CD14-positive monocyte (primary cell): ENCODE results near the gene KLF2. TPM values are rescaled to one million over a fixed set of nuclear protein-coding genes. Genes with fewer than 3 reads are reported as not detected.

ENCODE experiments used
- DNase-seq, 3 donors: peaks; one replicate each; pipeline ENCODE4 v3.0.0-alpha.2; 2011 to 2022
- H2AFZ ChIP-seq: 2 replicates; pipeline ENCODE4 v1.6.0; 2012; ENCODE audit warnings: mild to moderate bottlenecking, low read depth, low read length, inconsistent platforms; ENCODE audit not compliant: insufficient read depth, poor library complexity, severe bottlenecking
- H3K27ac ChIP-seq, 2 donors: 1 replicate in 1 of 2; 2 replicates in 1 of 2; pipeline ENCODE4 v1.5.1; 2012 to 2013; ENCODE audit warnings: low read length in 2 of 2, control low read depth in 1 of 2, inconsistent platforms in 1 of 2, low read depth in 1 of 2, mild to moderate bottlenecking in 1 of 2
- H3K27me3 ChIP-seq, 2 donors: one replicate each; pipeline versions ENCODE4 v1.6.0 to v1.6.1; 2011 to 2013; ENCODE audit warnings: low read length in 2 of 2; ENCODE audit not compliant: control insufficient read depth in 2 of 2, insufficient read depth in 2 of 2
- H3K36me3 ChIP-seq, 2 donors: replicated peaks in 1 of 2; 1 replicate in 1 of 2; 2 replicates in 1 of 2; pipeline versions ENCODE4 v1.5.1 to v1.6.1; 2012 to 2013; ENCODE audit warnings: low read length in 2 of 2, control low read depth in 1 of 2, inconsistent platforms in 1 of 2, mild to moderate bottlenecking in 1 of 2; ENCODE audit not compliant: insufficient read depth in 2 of 2, control insufficient read depth in 1 of 2
- H3K4me1 ChIP-seq, 2 donors: 1 replicate in 1 of 2; 2 replicates in 1 of 2; pipeline versions ENCODE4 v1.5.1 to v1.6.1; 2012 to 2013; ENCODE audit warnings: low read length in 2 of 2, control low read depth in 1 of 2, inconsistent platforms in 1 of 2, mild to moderate bottlenecking in 1 of 2, moderate library complexity in 1 of 2; ENCODE audit not compliant: insufficient read depth in 2 of 2, control insufficient read depth in 1 of 2
- H3K4me2 ChIP-seq: replicated peaks from 2 replicates; pipeline ENCODE3; 2012; ENCODE audit warnings: low read length, moderate library complexity, mild to moderate bottlenecking; ENCODE audit not compliant: poor library complexity, severe bottlenecking; ENCODE audit errors: extremely low read depth
- H3K4me3 ChIP-seq, 3 experiments: fragments of 200-600 bp in 1 of 3; sonication (generic) in 1 of 3; replicated peaks in 1 of 3; 1 replicate in 2 of 3; 2 replicates in 1 of 3; pipeline ENCODE4 v1.5.1; 2011 to 2013; ENCODE audit warnings: low read length in 3 of 3, mild to moderate bottlenecking in 3 of 3, control low read depth in 2 of 3, low read depth in 2 of 3, inconsistent platforms in 1 of 3, moderate library complexity in 1 of 3
- H3K79me2 ChIP-seq: 2 replicates; pipeline ENCODE4 v1.6.0; 2012; ENCODE audit warnings: mild to moderate bottlenecking, control low read depth, inconsistent platforms, low read length, moderate library complexity; ENCODE audit not compliant: insufficient read depth
- H3K9ac ChIP-seq: 2 replicates; pipeline ENCODE4 v1.6.0; 2017; ENCODE audit warnings: low read length, mild to moderate bottlenecking; ENCODE audit not compliant: insufficient read depth, poor library complexity, severe bottlenecking
- H3K9me3 ChIP-seq, 2 donors: replicated peaks in 1 of 2; 1 replicate in 1 of 2; 2 replicates in 1 of 2; pipeline versions ENCODE4 v1.5.1 to v1.6.1; 2012 to 2013; ENCODE audit warnings: low read length in 2 of 2, control low read depth in 1 of 2; ENCODE audit not compliant: control insufficient read depth in 1 of 2, insufficient read depth in 1 of 2
- H4K20me1 ChIP-seq: 2 replicates; pipeline ENCODE4 v1.6.0; 2012; ENCODE audit warnings: mild to moderate bottlenecking, low read length, control low read depth, moderate library complexity; ENCODE audit not compliant: insufficient read depth
- H3K27ac Mint-ChIP-seq, 7 donors: one replicate each; pipeline ENCODE4 v1.8.0; 2020; ENCODE audit warnings: mild to moderate bottlenecking in 7 of 7, mixed read lengths in 7 of 7, moderate library complexity in 6 of 7, inconsistent platforms in 2 of 7
- H3K27me3 Mint-ChIP-seq, 3 donors: one replicate each; pipeline ENCODE4 v1.8.0; 2021 to 2022; ENCODE audit warnings: low read depth in 3 of 3, mild to moderate bottlenecking in 3 of 3, mixed read lengths in 3 of 3, moderate library complexity in 3 of 3, inconsistent platforms in 1 of 3
- H3K36me3 Mint-ChIP-seq, 2 donors: one replicate each; pipeline ENCODE4 v1.8.0; 2020; ENCODE audit warnings: mixed read lengths in 2 of 2, inconsistent platforms in 1 of 2, mild to moderate bottlenecking in 1 of 2
- H3K4me1 Mint-ChIP-seq: one replicate; pipeline ENCODE4 v1.8.0; 2020; ENCODE audit warnings: mild to moderate bottlenecking, mixed read lengths
- H3K4me3 Mint-ChIP-seq, 2 donors: one replicate each; pipeline ENCODE4 v1.8.0; 2020; ENCODE audit warnings: mild to moderate bottlenecking in 2 of 2, mixed read lengths in 2 of 2, moderate library complexity in 1 of 2
- H3K9me3 Mint-ChIP-seq, 7 donors: one replicate each; pipeline ENCODE4 v1.8.0; 2020 to 2022; ENCODE audit warnings: mixed read lengths in 7 of 7, mild to moderate bottlenecking in 6 of 7, moderate library complexity in 6 of 7, inconsistent platforms in 2 of 7
- WGBS: methylation state at CpG from one replicate; pipeline ENCODE4 v1.1.5; 2013; ENCODE audit warnings: missing lambda C conversion rate; ENCODE audit not compliant: insufficient coverage; 5-methylcytosine and 5-hydroxymethylcytosine counted together
- intact Hi-C, 2 donors: fragments of 100-400 bp; cut with micrococcal nuclease; formaldehyde crosslinking; loops; one replicate each; pipeline versions ENCODE4 v1.15.0 to v1.15.1; 2023
- polyA plus RNA-seq, 3 donors: library from polyadenylated mRNA; depleted of rRNA in 1 of 3; unstranded in 2 of 3; stranded (reverse) in 1 of 3; fragments of 300-500 nt in 2 of 3; fragments of >200 nt in 1 of 3; fragmentation: Illumina TruSeq in 2 of 3; gene quantifications; 1 replicate in 2 of 3; 2 replicates in 1 of 3; pipeline ENCODE4 v1.2.3, GENCODE V29; 2012 to 2021
- TF ChIP-seq, protein P1 (sequence below): fragments of 200-600 bp; IDR thresholded peaks from one replicate; pipeline ENCODE4 v1.8.0; 2022; ENCODE audit warnings: antibody characterized with exemption, mild to moderate bottlenecking

Gene KLF2
- polyA plus RNA-seq, 3 donors, result 34.0 to 331 (median 51.4) TPM

DNA sequence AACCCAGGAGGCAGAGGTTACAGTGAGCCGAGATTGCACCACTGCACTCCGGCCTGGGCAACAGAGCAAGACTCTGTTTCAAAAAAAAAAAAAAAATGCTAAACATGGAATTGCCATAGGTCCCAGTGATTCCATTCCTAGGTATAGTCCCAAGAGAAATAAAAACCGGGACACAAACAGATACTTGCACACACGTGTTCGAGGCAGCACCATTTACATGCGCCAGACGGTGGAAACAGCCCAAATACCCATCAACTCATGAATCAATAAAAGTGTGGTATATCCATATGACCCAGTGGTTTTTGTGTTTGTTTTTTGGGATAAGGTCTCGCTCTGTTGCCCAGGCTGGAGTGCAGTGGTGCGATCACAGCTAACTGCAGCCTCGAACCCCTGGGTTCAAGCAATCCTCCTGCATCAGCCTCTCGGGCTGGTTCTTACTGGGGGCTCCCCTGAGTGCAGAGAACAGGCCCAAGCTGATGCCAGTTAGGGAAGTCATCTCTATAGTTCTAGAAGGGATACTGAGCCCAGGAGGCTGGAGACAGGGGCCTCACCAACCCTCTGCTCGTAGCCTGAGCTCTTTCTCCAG lies 8.5 kb downstream of the KLF2 start:
- no peaks in the 10 kb centered on the region for H3K9me3 Mint-ChIP-seq
- Histone ChIP-seq H3K4me3 (no peak overlapping the region), H3K9ac (no peak overlapping the region), H4K20me1 (peaks cover 1% of the 10 kb centered on the region), H3K36me3 (peaks cover 0 to under 1% of the 10 kb centered on the region in 2 donors), H3K27me3 (no peaks in the 10 kb centered on the region), H3K27ac (no peak overlapping the region), H3K4me1 (peaks cover 44 to 49% of the 10 kb centered on the region in 2 donors), H3K9me3 (no peaks in the 10 kb centered on the region), H3K79me2 (peaks cover 12% of the 10 kb centered on the region), H2AFZ (no peak overlapping the region), H3K4me2 (no peak overlapping the region)
- peaks cover 12 to 25% of the 10 kb centered on the region in 2 donors for H3K36me3 Mint-ChIP-seq
- peaks cover 50% of the 10 kb centered on the region for H3K4me1 Mint-ChIP-seq
- H3K27ac Mint-ChIP-seq, result peak overlapping the region in 2 of 7 donors; percentile 30 to 72
- intact Hi-C loops, result no loop called here
- no peak overlapping the region for H3K4me3 Mint-ChIP-seq
- peaks cover 4 to 6% (median 5%) of the 10 kb centered on the region in 3 donors for H3K27me3 Mint-ChIP-seq
- DNase-seq, result no peak
- TF ChIP-seq, protein P1, sequence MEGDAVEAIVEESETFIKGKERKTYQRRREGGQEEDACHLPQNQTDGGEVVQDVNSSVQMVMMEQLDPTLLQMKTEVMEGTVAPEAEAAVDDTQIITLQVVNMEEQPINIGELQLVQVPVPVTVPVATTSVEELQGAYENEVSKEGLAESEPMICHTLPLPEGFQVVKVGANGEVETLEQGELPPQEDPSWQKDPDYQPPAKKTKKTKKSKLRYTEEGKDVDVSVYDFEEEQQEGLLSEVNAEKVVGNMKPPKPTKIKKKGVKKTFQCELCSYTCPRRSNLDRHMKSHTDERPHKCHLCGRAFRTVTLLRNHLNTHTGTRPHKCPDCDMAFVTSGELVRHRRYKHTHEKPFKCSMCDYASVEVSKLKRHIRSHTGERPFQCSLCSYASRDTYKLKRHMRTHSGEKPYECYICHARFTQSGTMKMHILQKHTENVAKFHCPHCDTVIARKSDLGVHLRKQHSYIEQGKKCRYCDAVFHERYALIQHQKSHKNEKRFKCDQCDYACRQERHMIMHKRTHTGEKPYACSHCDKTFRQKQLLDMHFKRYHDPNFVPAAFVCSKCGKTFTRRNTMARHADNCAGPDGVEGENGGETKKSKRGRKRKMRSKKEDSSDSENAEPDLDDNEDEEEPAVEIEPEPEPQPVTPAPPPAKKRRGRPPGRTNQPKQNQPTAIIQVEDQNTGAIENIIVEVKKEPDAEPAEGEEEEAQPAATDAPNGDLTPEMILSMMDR, result no peak
- 98% methylated on average over 6 of the region's 12 CpGs for WGBS

DNA sequence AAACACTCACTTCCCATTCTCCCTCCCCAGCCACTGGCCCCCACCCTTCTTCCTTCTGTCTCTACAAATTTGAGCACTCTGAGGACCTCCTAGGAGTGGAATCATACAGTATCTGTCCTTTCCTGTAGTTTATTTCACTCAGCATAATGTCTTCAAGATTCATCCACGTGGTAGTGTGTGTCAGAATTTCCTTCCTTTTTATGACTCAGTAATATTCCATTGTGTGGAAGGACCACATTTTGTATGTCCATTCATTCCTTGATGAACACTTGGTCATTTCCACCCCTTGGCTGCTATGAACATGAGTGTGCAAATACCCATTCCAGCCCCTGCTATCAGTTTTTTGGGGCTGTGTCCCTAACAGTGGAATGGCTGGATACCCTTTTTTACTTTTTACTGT lies 9.8 kb downstream of the KLF2 start:
- Histone ChIP-seq H3K9me3 (no peaks in the 10 kb centered on the region), H3K4me2 (no peak overlapping the region), H4K20me1 (no peaks in the 10 kb centered on the region), H3K4me3 (no peak overlapping the region), H3K4me1 (peaks cover 45 to 51% of the 10 kb centered on the region in 2 donors), H3K27ac (no peak overlapping the region), H3K27me3 (no peaks in the 10 kb centered on the region), H2AFZ (no peak overlapping the region), H3K36me3 (no peaks in the 10 kb centered on the region), H3K79me2 (peaks cover 3% of the 10 kb centered on the region), H3K9ac (no peak overlapping the region)
- Mint-ChIP-seq H3K4me3 (no peak overlapping the region), H3K9me3 (no peaks in the 10 kb centered on the region), H3K36me3 (peaks cover 10 to 12% of the 10 kb centered on the region in 2 donors), H3K27ac (peak overlapping the region in 6 of 7 donors; percentile 75 to 92 (median 83)), H3K4me1 (peaks cover 51% of the 10 kb centered on the region), H3K27me3 (peaks cover 4 to 6% (median 5%) of the 10 kb centered on the region in 3 donors)
- TF ChIP-seq, protein P1, result no peak
- intact Hi-C loops, result no loop called here
- no CpG with 5 or more reads among the region's 1 CpG for WGBS
- peak in 2 of 3 donors; percentile 64 to 78 for DNase-seq
